Activated CD8-positive, alpha-beta T cell treated with anti-CD3 and anti-CD28 coated beads for 36 hours (primary cell): ENCODE measurements around the gene NR4A2. TPM values are rescaled to one million over a fixed set of nuclear protein-coding genes. Genes with fewer than 3 reads are reported as not detected.

Experiments
- ATAC-seq: fragments of 200-7000 bp; cut with Tn5 transposase; one replicate; pipeline ENCODE4 v1.10.0; 2021; ENCODE audit warnings: mild to moderate bottlenecking, moderate library complexity
- CTCF ChIA-PET: fragments of 350-600 bp; sonication (Branson Sonifier 250); formaldehyde crosslinking; loops from one replicate; lab custom pipeline; 2021; ENCODE audit warnings: antibody characterized with exemption; lab: Charles Lee
- POLR2A ChIA-PET: fragments of 350-600 bp; sonication (Branson Sonifier 250); formaldehyde crosslinking; loops from one replicate; lab custom pipeline; 2021; ENCODE audit warnings: antibody characterized with exemption; lab: Charles Lee
- DNase-seq: peaks from one replicate; pipeline ENCODE4 v3.0.0-alpha.2; 2020
- H3K27ac Mint-ChIP-seq: one replicate; pipeline ENCODE4 v1.8.0; 2021; ENCODE audit warnings: mild to moderate bottlenecking, mixed read lengths
- H3K27me3 Mint-ChIP-seq: one replicate; pipeline ENCODE4 v1.8.0; 2021; ENCODE audit warnings: mixed read lengths
- H3K36me3 Mint-ChIP-seq: one replicate; pipeline ENCODE4 v1.8.0; 2021; ENCODE audit warnings: low read depth, mixed read lengths
- H3K4me1 Mint-ChIP-seq: one replicate; pipeline ENCODE4 v1.8.0; 2021; ENCODE audit warnings: low read depth, mixed read lengths
- H3K4me3 Mint-ChIP-seq: one replicate; pipeline ENCODE4 v1.8.0; 2021; ENCODE audit warnings: mild to moderate bottlenecking, moderate library complexity, mixed read lengths
- H3K9me3 Mint-ChIP-seq: one replicate; pipeline ENCODE4 v1.8.0; 2021; ENCODE audit warnings: mixed read lengths
- CTCF ChIP-seq: fragments of 200-600 bp; IDR thresholded peaks from one replicate; pipeline ENCODE4 v1.8.0; 2022; ENCODE audit warnings: antibody characterized with exemption, mild to moderate bottlenecking
- intact Hi-C: fragments of 100-400 bp; cut with micrococcal nuclease; formaldehyde crosslinking; loops from one replicate; pipeline ENCODE4 v1.10.0; 2022
- total RNA-seq, 2 experiments: library from RNA; stranded (reverse); gene quantifications; one replicate each; pipeline ENCODE4 v1.2.3, GENCODE V29; 2021

NR4A2 gene
- total RNA-seq, 2 experiments from 2014 or later, result 57.6 to 61.6 TPM

DNA sequence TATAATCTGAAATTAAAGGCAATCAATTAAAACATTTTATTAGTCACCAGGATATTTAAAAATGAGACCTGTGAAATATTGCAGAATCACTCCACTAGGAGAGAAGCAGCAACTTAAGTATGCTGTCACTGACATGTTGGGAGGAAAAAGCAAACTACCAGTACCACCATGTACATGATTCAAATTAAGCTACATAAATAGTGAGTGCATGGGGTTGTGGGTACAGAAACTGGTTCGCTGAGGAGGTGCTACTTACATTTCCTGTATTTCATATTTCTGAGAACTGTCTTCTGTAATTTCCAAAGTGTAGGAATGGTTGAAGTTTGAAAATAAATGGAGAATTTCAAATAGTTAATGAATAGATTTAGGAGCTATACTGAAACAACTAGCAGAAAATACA lies 7.9 kb upstream of the NR4A2 start:
- intact Hi-C loops, result no loop called here
- TF ChIP-seq CTCF, result no peak
- peak; percentile 50 for DNase-seq

GRCh38 chr2:156339865-156340264 lies 7.3 kb upstream of the NR4A2 start:
- Mint-ChIP-seq H3K4me1 (peaks cover 46% of the 10 kb centered on the region), H3K9me3 (no peaks in the 10 kb centered on the region), H3K36me3 (peaks cover 2% of the 10 kb centered on the region), H3K27ac (peak overlapping the region; percentile 97), H3K4me3 (peak overlapping the region; percentile 80), H3K27me3 (no peaks in the 10 kb centered on the region)
- TF ChIP-seq CTCF, result no peak
- ATAC-seq (no peak), DNase-seq (no peak)
- ChIA-PET POLR2A (interaction anchor here (1.5 to 3.9 kb wide), 2 partner anchors 60 to 142 kb away, joined by 4 to 41 read pairs; no protein-coding TSS in a partner anchor), CTCF (interaction anchor here (0.6 to 4.4 kb wide), 4 partner anchors 9 to 249 kb away, joined by 3 to 21 read pairs (median 6); no protein-coding TSS in a partner anchor)
- intact Hi-C loops, result loop anchor here (10.0 kb wide), 1 partner anchor 555 kb away; no protein-coding TSS in a partner anchor

More for the DNA sequence above, 7.9 kb upstream of the NR4A2 start:
- Mint-ChIP-seq H3K9me3 (no peaks in the 10 kb centered on the region), H3K27me3 (no peaks in the 10 kb centered on the region), H3K27ac (peak overlapping the region; percentile 97), H3K4me1 (peaks cover 46% of the 10 kb centered on the region), H3K4me3 (peak overlapping the region; percentile 80), H3K36me3 (peaks cover 2% of the 10 kb centered on the region)
- ATAC-seq, result peak; percentile 10
- CTCF ChIA-PET, result interaction anchor here (0.6 to 4.4 kb wide), 8 partner anchors 9 to 433 kb away, joined by 3 to 21 read pairs (median 4); no protein-coding TSS in a partner anchor
- POLR2A ChIA-PET, result interaction anchor here (1.1 to 3.9 kb wide), 7 partner anchors 8 to 249 kb away, joined by 3 to 41 read pairs (median 4); partner anchors contain the start of gene NR4A2

GRCh38 chr2:156339110-156339847 lies 6.8 kb upstream of the NR4A2 start:
- H3K4me3 Mint-ChIP-seq, result peak overlapping the region; percentile 80
- DNase-seq (peak; percentile 26), ATAC-seq (no peak)
- peaks cover 40% of the 10 kb centered on the region for H3K4me1 Mint-ChIP-seq
- H3K9me3 Mint-ChIP-seq, result no peaks in the 10 kb centered on the region
- peaks cover 2% of the 10 kb centered on the region for H3K36me3 Mint-ChIP-seq
- POLR2A ChIA-PET, result no interaction called here
- H3K27me3 Mint-ChIP-seq, result no peaks in the 10 kb centered on the region
- TF ChIP-seq CTCF, result no peak
- CTCF ChIA-PET, result interaction anchor here (2.3 to 4.4 kb wide), 2 partner anchors 46 to 250 kb away, joined by 7 to 21 read pairs; no protein-coding TSS in a partner anchor
- intact Hi-C loops, result loop anchor here (10.0 kb wide), 1 partner anchor 556 kb away; no protein-coding TSS in a partner anchor
- H3K27ac Mint-ChIP-seq, result peak overlapping the region; percentile 97

- ATAC-seq (no peak), DNase-seq (no peak)
- ChIA-PET CTCF (interaction anchor here (4.4 kb wide), 1 partner anchor 251 kb away, joined by 21 read pairs; no protein-coding TSS in a partner anchor), POLR2A (no interaction called here)
- Mint-ChIP-seq H3K9me3 (no peaks in the 10 kb centered on the region), H3K4me3 (peak overlapping the region; percentile 80), H3K4me1 (peaks cover 35% of the 10 kb centered on the region), H3K27me3 (no peaks in the 10 kb centered on the region), H3K36me3 (peaks cover 2% of the 10 kb centered on the region), H3K27ac (peak overlapping the region; percentile 59)
- no peak for TF ChIP-seq CTCF
- intact Hi-C loops, result loop anchor here (10.0 kb wide), 1 partner anchor 556 kb away; no protein-coding TSS in a partner anchor
These were observed 6.1 kb upstream of the NR4A2 start for GRCh38 chr2:156338578-156338977.
